ENCODE data around the gene PRR20G. TPM values are rescaled to one million over a fixed set of nuclear protein-coding genes. Genes with fewer than 3 reads are reported as not detected.

PRR20G gene
- total and polyA plus RNA-seq, 2 experiments from 2014 or later, result not detected

DNA sequence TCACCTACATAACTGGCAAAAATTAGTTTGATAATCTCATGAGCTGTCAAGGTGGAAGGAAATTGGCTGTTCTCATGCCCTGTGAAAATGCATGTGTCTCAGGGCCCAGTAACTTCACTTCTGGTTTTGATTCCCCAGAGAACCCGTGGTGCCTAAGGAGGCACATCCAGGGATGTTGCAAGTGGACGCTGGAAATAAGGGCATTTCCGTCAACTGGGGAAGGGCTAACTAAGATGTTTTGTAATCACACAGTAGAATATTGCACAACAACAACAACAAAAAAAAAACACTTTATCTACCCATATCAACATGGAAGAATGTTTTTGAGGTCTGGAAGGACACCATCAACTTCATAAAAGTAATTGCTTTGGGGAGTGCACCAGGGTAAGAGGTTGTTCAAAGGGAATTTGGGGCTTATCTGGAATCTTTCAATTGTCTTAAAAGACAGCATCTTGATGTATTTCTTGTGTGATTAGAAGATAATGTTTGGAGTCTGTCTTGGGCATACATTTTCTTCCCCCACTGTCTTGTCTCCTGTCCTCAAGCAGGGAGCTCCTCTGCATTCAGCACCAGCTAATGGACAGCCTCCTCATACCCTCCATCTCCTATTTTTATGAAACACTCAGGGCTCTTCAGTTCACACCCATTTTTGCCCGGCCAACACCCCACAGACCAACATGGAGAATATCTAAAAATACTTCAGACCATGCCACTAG, 37.2 kb upstream of the PRR20G start:
- Histone ChIP-seq H3K79me2 (no peaks in the 10 kb centered on the region), H2AFZ (no peak overlapping the region), H4K20me1 (ENCODE audit: insufficient read depth, poor library complexity, severe bottlenecking) (no peaks in the 10 kb centered on the region), H3K9me3 (ENCODE audit: low read depth) (no peaks in the 10 kb centered on the region), H3K4me2 (no peak overlapping the region), H3K36me3 (replicated peaks; ENCODE audit: insufficient read depth, low read depth) (no peaks in the 10 kb centered on the region), H3K27me3 (no peaks in the 10 kb centered on the region), H3K9me2 (replicated peaks; ENCODE audit: insufficient read depth) (no peaks in the 10 kb centered on the region), H3K4me3 (no peak overlapping the region), H3K4me1 (ENCODE audit: insufficient read depth) (no peaks in the 10 kb centered on the region), H3K27ac (no peak overlapping the region)
- no peak for DNase-seq (ENCODE audit: low spot score)
- WGBS (ENCODE audit: low lambda C conversion rate, missing lambda C conversion rate), result 66% methylated on average over 4 of the region's 4 CpGs
- TF ChIP-seq, protein P1, sequence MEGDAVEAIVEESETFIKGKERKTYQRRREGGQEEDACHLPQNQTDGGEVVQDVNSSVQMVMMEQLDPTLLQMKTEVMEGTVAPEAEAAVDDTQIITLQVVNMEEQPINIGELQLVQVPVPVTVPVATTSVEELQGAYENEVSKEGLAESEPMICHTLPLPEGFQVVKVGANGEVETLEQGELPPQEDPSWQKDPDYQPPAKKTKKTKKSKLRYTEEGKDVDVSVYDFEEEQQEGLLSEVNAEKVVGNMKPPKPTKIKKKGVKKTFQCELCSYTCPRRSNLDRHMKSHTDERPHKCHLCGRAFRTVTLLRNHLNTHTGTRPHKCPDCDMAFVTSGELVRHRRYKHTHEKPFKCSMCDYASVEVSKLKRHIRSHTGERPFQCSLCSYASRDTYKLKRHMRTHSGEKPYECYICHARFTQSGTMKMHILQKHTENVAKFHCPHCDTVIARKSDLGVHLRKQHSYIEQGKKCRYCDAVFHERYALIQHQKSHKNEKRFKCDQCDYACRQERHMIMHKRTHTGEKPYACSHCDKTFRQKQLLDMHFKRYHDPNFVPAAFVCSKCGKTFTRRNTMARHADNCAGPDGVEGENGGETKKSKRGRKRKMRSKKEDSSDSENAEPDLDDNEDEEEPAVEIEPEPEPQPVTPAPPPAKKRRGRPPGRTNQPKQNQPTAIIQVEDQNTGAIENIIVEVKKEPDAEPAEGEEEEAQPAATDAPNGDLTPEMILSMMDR (IDR thresholded peaks at IDR 0.05; ENCODE audit: poor library complexity), result no peak
- TF ChIP-seq EZH2phosphoT487 (IDR thresholded peaks at IDR 0.05; ENCODE audit: low read depth, severe bottlenecking, unreplicated experiment) (no peak), EZH2 (IDR thresholded peaks at IDR 0.05; ENCODE audit: borderline replicate concordance) (no peak)

DNA sequence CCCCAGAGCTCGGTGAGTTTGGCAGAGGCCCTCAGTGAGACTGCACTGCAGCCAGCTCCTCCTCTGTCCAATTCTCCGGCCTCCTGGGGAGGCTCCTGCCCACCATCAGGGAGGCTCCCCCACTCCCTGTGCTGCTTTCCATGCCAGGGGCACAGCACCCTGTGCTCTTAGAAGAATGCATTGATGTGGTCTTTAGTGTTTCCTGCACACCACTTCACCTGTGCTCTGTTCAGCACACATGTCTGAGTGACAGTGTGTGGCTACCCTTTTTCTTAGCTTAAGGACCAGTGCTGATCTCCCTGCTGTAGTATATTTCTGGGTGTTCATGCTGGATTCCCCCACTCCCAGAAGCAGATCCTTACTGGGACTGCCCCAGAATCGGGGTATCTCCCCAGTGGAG, 36.2 kb upstream of the PRR20G start:
- H4K20me1 ChIP-seq (ENCODE audit: insufficient read depth, poor library complexity, severe bottlenecking), result no peaks in the 10 kb centered on the region
- WGBS (ENCODE audit: low lambda C conversion rate, missing lambda C conversion rate), result 78% methylated on average over 3 of the region's 3 CpGs
- H3K27ac ChIP-seq, result no peak overlapping the region
- no peaks in the 10 kb centered on the region for H3K79me2 ChIP-seq
- TF ChIP-seq EZH2 (IDR thresholded peaks at IDR 0.05; ENCODE audit: borderline replicate concordance) (no peak), EZH2phosphoT487 (IDR thresholded peaks at IDR 0.05; ENCODE audit: low read depth, severe bottlenecking, unreplicated experiment) (no peak)
- TF ChIP-seq, protein P1 (IDR thresholded peaks at IDR 0.05; ENCODE audit: poor library complexity), result no peak
- no peaks in the 10 kb centered on the region for H3K9me2 ChIP-seq (replicated peaks; ENCODE audit: insufficient read depth)
- H3K4me2 ChIP-seq, result no peak overlapping the region
- no peaks in the 10 kb centered on the region for H3K4me1 ChIP-seq (ENCODE audit: insufficient read depth)
- H3K27me3 ChIP-seq, result no peaks in the 10 kb centered on the region
- H3K4me3 ChIP-seq, result no peak overlapping the region
- no peak overlapping the region for H2AFZ ChIP-seq
- no peaks in the 10 kb centered on the region for H3K36me3 ChIP-seq (replicated peaks; ENCODE audit: insufficient read depth, low read depth)
- H3K9me3 ChIP-seq (ENCODE audit: low read depth), result no peaks in the 10 kb centered on the region
- DNase-seq (ENCODE audit: low spot score), result no peak

DNA sequence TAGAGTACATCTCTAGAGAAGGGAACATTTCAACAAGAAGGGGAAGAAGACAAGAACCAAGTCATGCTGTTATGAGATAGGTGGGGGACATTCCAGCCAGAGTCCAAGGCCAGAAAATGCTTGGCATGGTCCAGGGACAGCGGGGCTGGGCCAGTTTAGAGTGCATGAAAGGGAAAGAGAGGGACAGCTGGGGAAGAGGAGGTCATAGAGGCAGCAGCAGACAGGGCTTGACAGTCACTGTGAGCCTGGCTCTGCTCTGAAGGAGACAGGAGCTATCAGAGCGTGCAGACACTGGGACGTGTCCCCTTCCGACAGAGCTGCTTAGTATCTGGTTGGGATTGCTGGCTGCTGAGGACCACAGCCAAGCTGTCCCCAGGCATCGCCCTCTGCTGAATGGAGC, 35.7 kb upstream of the PRR20G start:
- Histone ChIP-seq H3K4me3 (no peak overlapping the region), H3K79me2 (no peaks in the 10 kb centered on the region), H3K27me3 (no peaks in the 10 kb centered on the region), H4K20me1 (ENCODE audit: insufficient read depth, poor library complexity, severe bottlenecking) (no peaks in the 10 kb centered on the region), H3K27ac (no peak overlapping the region), H3K9me3 (ENCODE audit: low read depth) (no peaks in the 10 kb centered on the region), H2AFZ (no peak overlapping the region), H3K4me1 (ENCODE audit: insufficient read depth) (no peaks in the 10 kb centered on the region), H3K36me3 (replicated peaks; ENCODE audit: insufficient read depth, low read depth) (no peaks in the 10 kb centered on the region), H3K4me2 (no peak overlapping the region), H3K9me2 (replicated peaks; ENCODE audit: insufficient read depth) (no peaks in the 10 kb centered on the region)
- DNase-seq (ENCODE audit: low spot score), result no peak
- 73% methylated on average over 5 of the region's 5 CpGs for WGBS (ENCODE audit: low lambda C conversion rate, missing lambda C conversion rate)
- no peak for TF ChIP-seq EZH2 (IDR thresholded peaks at IDR 0.05; ENCODE audit: borderline replicate concordance)
- TF ChIP-seq, protein P1 (IDR thresholded peaks at IDR 0.05; ENCODE audit: poor library complexity), result no peak
- TF ChIP-seq EZH2phosphoT487 (IDR thresholded peaks at IDR 0.05; ENCODE audit: low read depth, severe bottlenecking, unreplicated experiment), result no peak
